HepG2 (cell line): ENCODE measurements around the gene ARFGAP2. TPM values are rescaled to one million over a fixed set of nuclear protein-coding genes. Genes with fewer than 3 reads are reported as not detected.
A peak's percentile ranks its signal among the peaks of the same experiment; 100 is the strongest.
"Not testable (repeated sequence)": the region's sequence is repeated elsewhere in the genome, so short reads cannot be mapped to it uniquely, and the experiment has no call there.

Experiments used
- ATAC-seq: fragments of 200-7000 bp; cut with Tn5 transposase; 3 replicates; pipeline ENCODE4 v1.9.1; 2020; ENCODE audit warnings: mild to moderate bottlenecking, moderate library complexity
- BruUV-seq: library from RNA; stranded (reverse); fragments of 400-500 nt; replicated peaks from 2 replicates; lab custom pipeline; 2021; lab: Mats Ljungman, UMichigan
- CTCF ChIA-PET: fragments of 300-600 bp; formaldehyde crosslinking; extraction: SDS; loops from one replicate; lab custom pipeline; 2021; ENCODE audit warnings: low total read pairs, inconsistent platforms, low intra/inter-chr PET ratio; lab: Yijun Ruan, JAX
- POLR2A ChIA-PET: fragments of 350-600 bp; sonication (Branson Sonifier 250); formaldehyde crosslinking; loops from one replicate; lab custom pipeline; 2020; ENCODE audit warnings: antibody characterized with exemption, inconsistent platforms; lab: Yijun Ruan, JAX
- DNase-seq: peaks from one replicate; pipeline ENCODE4 v3.0.0-alpha.2; 2015; ENCODE audit warnings: low spot score
- FAIRE-seq: peaks from 3 replicates; lab custom pipeline; 2011; peaks lifted over from hg19 to GRCh38; lab: Jason Lieb, UNC
- H2AFZ ChIP-seq: one replicate; pipeline ENCODE4 v1.6.1; 2011; ENCODE audit warnings: low read length, inconsistent platforms
- H3K27ac ChIP-seq: fragments of 300-600 bp; 3 replicates; pipeline ENCODE4 v1.8.0; 2011; ENCODE audit warnings: mixed run types, mild to moderate bottlenecking, mixed read lengths, low read length, inconsistent platforms; ENCODE audit not compliant: insufficient read depth; ENCODE audit errors: extremely low read length
- H3K27me3 ChIP-seq, 2 experiments: fragments of 200-600 bp in 1 of 2; 2 replicates in 1 of 2; 3 replicates in 1 of 2; pipeline versions ENCODE4 v1.6.0 to v1.8.0; 2011; ENCODE audit warnings: low read length in 2 of 2, mild to moderate bottlenecking in 2 of 2, moderate library complexity in 2 of 2, inconsistent platforms in 1 of 2; ENCODE audit not compliant: insufficient read depth in 2 of 2, control insufficient read depth in 1 of 2
- H3K36me3 ChIP-seq, 2 experiments: fragments of 200-600 bp in 1 of 2; replicated peaks in 1 of 2; 2 replicates in 1 of 2; 3 replicates in 1 of 2; pipeline versions ENCODE4 v1.5.1 to v1.8.0; 2011; ENCODE audit warnings: low read length in 2 of 2, inconsistent platforms in 1 of 2; ENCODE audit not compliant: insufficient read depth in 2 of 2, control insufficient read depth in 1 of 2
- H3K4me1 ChIP-seq: 2 replicates; pipeline ENCODE4 v1.5.1; 2012; ENCODE audit warnings: low read length, inconsistent platforms; ENCODE audit not compliant: insufficient read depth
- H3K4me2 ChIP-seq: 2 replicates; pipeline ENCODE4 v1.6.0; 2011; ENCODE audit warnings: low read depth, low read length, inconsistent platforms
- H3K4me3 ChIP-seq, 3 experiments: fragments of 200-600 bp in 1 of 3; sonication (generic), shearing (Covaris generic) in 1 of 3; replicated peaks in 1 of 3; 2 replicates each; pipeline ENCODE4 v1.5.1; 2011 to 2016; ENCODE audit warnings: low read length in 3 of 3, inconsistent platforms in 2 of 3, low read depth in 2 of 3, mild to moderate bottlenecking in 2 of 3, control low read depth in 1 of 3, mixed read lengths in 1 of 3; ENCODE audit not compliant: insufficient read depth in 1 of 3
- H3K79me2 ChIP-seq: one replicate; pipeline ENCODE4 v1.6.1; 2011; ENCODE audit warnings: low read length, inconsistent platforms; ENCODE audit not compliant: insufficient read depth
- H3K9ac ChIP-seq: 2 replicates; pipeline ENCODE4 v1.6.0; 2011; ENCODE audit warnings: mild to moderate bottlenecking, low read depth, low read length, inconsistent platforms; ENCODE audit not compliant: insufficient read depth
- H3K9me3 ChIP-seq: 2 replicates; pipeline ENCODE4 v1.5.1; 2012; ENCODE audit warnings: mild to moderate bottlenecking, low read length
- H4K20me1 ChIP-seq: 2 replicates; pipeline ENCODE4 v1.6.0; 2011; ENCODE audit warnings: inconsistent platforms, mild to moderate bottlenecking, low read length, moderate library complexity; ENCODE audit not compliant: insufficient read depth
- CBX5 ChIP-seq: sonication (generic); formaldehyde crosslinking; IDR thresholded peaks from 2 replicates; pipeline ENCODE4 v1.4.0; 2020; ENCODE audit warnings: missing genetic modification reagents, borderline replicate concordance
- EP300 ChIP-seq, 3 experiments: sonication (generic) in 1 of 3; formaldehyde crosslinking in 1 of 3; IDR thresholded peaks; 2 replicates each; pipeline versions ENCODE4 v1.5.1 to v1.6.1; 2011 to 2020; ENCODE audit warnings: low read depth in 2 of 3, low read length in 2 of 3, borderline replicate concordance in 1 of 3, improper control_type of control experiment in 1 of 3, mild to moderate bottlenecking in 1 of 3, missing genetic modification reagents in 1 of 3, moderate library complexity in 1 of 3
- FOXA1 ChIP-seq, 2 experiments: fragments of 450-650 bp in 1 of 2; sonication (generic) in 1 of 2; formaldehyde crosslinking in 1 of 2; IDR thresholded peaks; 2 replicates each; pipeline versions ENCODE4 v1.4.0 to v1.6.1; 2016 to 2020; ENCODE audit warnings: missing genetic modification reagents in 1 of 2
- GPN1 ChIP-seq: sonication (generic); formaldehyde crosslinking; IDR thresholded peaks from 2 replicates; pipeline ENCODE4 v1.5.1; 2020; ENCODE audit warnings: missing genetic modification reagents, borderline replicate concordance
- HDAC2 ChIP-seq: sonication (generic); formaldehyde crosslinking; IDR thresholded peaks from 2 replicates; pipeline ENCODE4 v1.4.0; 2020; ENCODE audit warnings: missing genetic modification reagents
- KAT8 ChIP-seq: IDR thresholded peaks from 2 replicates; pipeline ENCODE4 v1.6.1; 2016; ENCODE audit warnings: missing genetic modification reagents, missing compliant biosample characterization
- ONECUT2 ChIP-seq: sonication (generic); formaldehyde crosslinking; IDR thresholded peaks from 2 replicates; pipeline ENCODE4 v1.4.0; 2020; ENCODE audit warnings: missing genetic modification reagents
- SAP130 ChIP-seq: IDR thresholded peaks from 2 replicates; pipeline ENCODE4 v1.6.1; 2016; ENCODE audit warnings: low read depth
- SIX4 ChIP-seq: sonication (generic); formaldehyde crosslinking; IDR thresholded peaks from 2 replicates; pipeline ENCODE4 v1.4.0; 2020; ENCODE audit warnings: missing genetic modification reagents
- SMAD1 ChIP-seq: sonication (generic); formaldehyde crosslinking; IDR thresholded peaks from 2 replicates; pipeline ENCODE4 v1.4.0; 2020; ENCODE audit warnings: missing genetic modification reagents, low read depth, mild to moderate bottlenecking, borderline replicate concordance
- SOX5 ChIP-seq: IDR thresholded peaks from 2 replicates; pipeline ENCODE4 v1.6.1; 2016; ENCODE audit warnings: borderline replicate concordance
- TAF1 ChIP-seq: sonication (generic); formaldehyde crosslinking; IDR thresholded peaks from 2 replicates; pipeline ENCODE4 v1.4.0; 2020; ENCODE audit warnings: missing genetic modification reagents
- WIZ ChIP-seq: sonication (generic); formaldehyde crosslinking; IDR thresholded peaks from 2 replicates; pipeline ENCODE4 v1.5.1; 2020; ENCODE audit warnings: mild to moderate bottlenecking, missing genetic modification reagents
- ZNF292 ChIP-seq: sonication (generic); formaldehyde crosslinking; IDR thresholded peaks from 2 replicates; pipeline ENCODE4 v1.8.1; 2022; ENCODE audit warnings: mild to moderate bottlenecking, low read depth, missing genetic modification reagents, borderline replicate concordance
- ZNF501 ChIP-seq: sonication (generic); formaldehyde crosslinking; IDR thresholded peaks from 2 replicates; pipeline ENCODE4 v1.5.1; 2020; ENCODE audit warnings: mild to moderate bottlenecking, moderate library complexity, missing genetic modification reagents
- WGBS: methylation state at CpG from one replicate; pipeline ENCODE4 v1.1.6; 2017; ENCODE audit warnings: low lambda C conversion rate; 5-methylcytosine and 5-hydroxymethylcytosine counted together
- in situ Hi-C: cut with HindIII; loops from 2 replicates; pipeline ENCODE4 v1.10.0; 2017; ENCODE audit warnings: low pct_unique_long_range_greater_than_20kb; ENCODE audit not compliant: extremely low pct_ligation_motif_present
- intact Hi-C: fragments of 100-400 bp; cut with micrococcal nuclease; formaldehyde crosslinking; loops from one replicate; pipeline ENCODE4 v1.10.0; 2022; ENCODE audit not compliant: unreplicated experiment
- polyA plus RNA-seq, 8 experiments: library from polyadenylated mRNA; depleted of rRNA in 3 of 8; stranded (reverse) in 7 of 8; unstranded in 1 of 8; fragments of >200 nt; fragmentation: Illumina TruSeq in 4 of 8; extraction: Trizol in 4 of 8; gene quantifications; 2 replicates each; pipeline versions ENCODE4 v1.2.1 to v1.2.3, GENCODE V29; 2011 to 2016; ENCODE audit warnings: low read depth in 4 of 8, missing spikeins in 1 of 8, mixed read lengths in 1 of 8; ENCODE audit not compliant: insufficient read depth in 1 of 8
- total RNA-seq, 5 experiments: library from RNA; depleted of rRNA; stranded (reverse); fragments of >200 nt; fragmentation: Illumina TruSeq; extraction: Trizol; gene quantifications; 2 replicates each; pipeline ENCODE4 v1.2.3, GENCODE V29; 2016; ENCODE audit warnings: low read depth in 1 of 5
- TF ChIP-seq, protein P1 (sequence below): sonication (generic); formaldehyde crosslinking; IDR thresholded peaks from 2 replicates; pipeline ENCODE4 v1.5.1; 2020; ENCODE audit warnings: mild to moderate bottlenecking, missing genetic modification reagents, borderline replicate concordance

ARFGAP2 gene
- total and polyA plus RNA-seq, 2 of the 13 experiments (the other 11 are each of a cell fraction or from before 2014, with no cell fraction given): 32.3 to 75.3 TPM

DNA sequence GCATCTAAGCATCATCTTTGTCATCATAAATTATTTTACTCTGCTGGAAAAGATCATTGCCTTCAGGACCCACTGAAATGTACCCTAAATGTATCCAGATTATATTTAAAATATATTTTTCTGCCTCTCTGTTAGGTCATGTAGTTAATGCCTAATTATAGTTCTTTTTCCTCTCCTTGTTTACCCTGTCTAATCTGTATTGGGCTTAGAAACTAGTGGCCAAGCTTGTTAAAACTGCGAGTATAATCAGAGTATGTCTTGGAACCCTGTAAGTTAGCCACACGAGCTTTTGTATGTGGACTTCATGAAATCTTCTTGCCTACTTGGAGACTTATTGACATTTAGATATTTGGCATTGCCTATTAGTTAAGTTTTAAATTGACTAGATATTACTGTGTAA lies 55.6 kb downstream of the ARFGAP2 start (continued):
- TF ChIP-seq GPN1 (CRISPR knock-in tag): no peak
- TF ChIP-seq CBX5: no peak

DNA sequence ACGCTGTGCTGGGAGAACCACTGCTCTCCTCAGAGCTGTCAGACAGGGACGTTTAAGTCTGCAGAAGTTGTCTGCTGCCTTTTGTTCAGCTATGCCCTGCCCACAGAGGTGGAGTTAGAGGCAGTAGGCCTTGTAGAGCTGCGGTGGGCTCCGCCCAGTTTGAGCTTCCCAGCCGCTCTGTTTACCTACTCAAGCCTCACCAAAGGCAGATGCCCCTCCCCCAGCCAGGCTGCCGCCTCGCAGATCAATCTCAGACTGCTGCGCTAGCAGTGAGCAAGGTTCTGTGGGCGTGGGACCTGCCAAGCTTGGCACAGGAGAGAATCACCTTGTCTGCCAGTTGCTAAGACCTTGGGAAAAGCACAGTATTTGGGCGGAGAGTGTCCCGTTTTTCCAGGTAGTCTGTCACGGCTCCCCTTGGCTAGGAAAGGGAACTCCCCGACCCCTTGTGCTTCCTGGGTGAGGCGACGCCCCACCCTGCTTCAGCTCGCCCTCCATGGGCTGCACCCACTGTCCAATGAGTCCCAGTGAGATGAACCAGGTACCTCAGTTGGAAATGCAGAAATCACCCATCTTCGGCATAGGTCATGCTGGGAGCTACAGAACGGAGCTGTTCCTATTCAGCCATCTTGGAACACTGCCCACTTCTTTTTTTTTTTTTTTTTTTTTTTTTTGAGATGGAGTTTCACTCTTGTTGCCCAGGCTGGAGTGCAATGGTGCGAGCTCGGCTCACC lies 57.6 kb downstream of the ARFGAP2 start:
- FAIRE-seq: peak; percentile 93
- H3K4me3 ChIP-seq: peak overlapping the region; percentile 49 to 68 (median 51); a peak in 5 of 6 replicates
- BruUV-seq, H3K9me3 ChIP-seq, in situ Hi-C loops, H4K20me1 ChIP-seq, H3K79me2 ChIP-seq, CTCF ChIA-PET, H3K27me3 ChIP-seq, H3K36me3 ChIP-seq: not testable (repeated sequence)
- peak; percentile 99 for ATAC-seq
- H2AFZ ChIP-seq: peak overlapping the region; percentile 62
- 37% methylated on average over 4 of the region's 20 CpGs for WGBS
- H3K4me1 ChIP-seq: peaks cover 21% of the 10 kb centered on the region
- peak overlapping the region; percentile 59 for H3K9ac ChIP-seq
- H3K4me2 ChIP-seq: peak overlapping the region; percentile 97
- H3K27ac ChIP-seq: peak overlapping the region; percentile 54
- POLR2A ChIA-PET: interaction anchor here (0.6 to 1.6 kb wide), 6 partner anchors 21 to 202 kb away, joined by 3 to 5 read pairs (median 3); partner anchors contain the start of gene CSTPP1
- DNase-seq: peak; percentile 94
- intact Hi-C loops: loop anchor here (2.0 to 10.0 kb wide), 2 partner anchors 54 to 182 kb away; partner anchors contain the start of gene CSTPP1
- TF ChIP-seq ZNF292 (CRISPR knock-in tag) (peak; percentile 93), SOX5 (peak; percentile 31; the same call in 1 of the 2 replicates), WIZ (peak; percentile 61; the same call in 1 of the 2 replicates), FOXA1 (IDR thresholded peaks at IDR 0.05) (0 out of 2 replicates have a peak, but pooled peaks have one; percentile 9), FOXA1 (CRISPR knock-in tag; IDR thresholded peaks at IDR 0.05) (peak; percentile 92), ZNF501 (0 out of 2 replicates have a peak, but pooled peaks have one; percentile 3), SIX4 (CRISPR knock-in tag) (0 out of 2 replicates have a peak, but pooled peaks have one; percentile 23), TAF1 (CRISPR knock-in tag) (peak; percentile 37; the same call in 1 of the 2 replicates), HDAC2 (peak; percentile 62; the same call in 1 of the 2 replicates), ONECUT2 (peak; percentile 66; the same call in 1 of the 2 replicates), EP300 (IDR thresholded peaks at IDR 0.05; ENCODE audit: low read depth in 2 of 2, low read length in 2 of 2) (peak in 1 of 2 experiments; percentile 51; a peak in 1 of 4 replicates), EP300 (CRISPR knock-in tag; IDR thresholded peaks at IDR 0.05; ENCODE audit: borderline replicate concordance) (0 out of 2 replicates have a peak, but pooled peaks have one; percentile 23), SMAD1 (CRISPR knock-in tag) (0 out of 2 replicates have a peak, but pooled peaks have one; percentile 35), SAP130 (CRISPR knock-in tag) (peak; percentile 77), KAT8 (CRISPR knock-in tag) (peak; percentile 64; the same call in 1 of the 2 replicates)
- TF ChIP-seq, protein P1, sequence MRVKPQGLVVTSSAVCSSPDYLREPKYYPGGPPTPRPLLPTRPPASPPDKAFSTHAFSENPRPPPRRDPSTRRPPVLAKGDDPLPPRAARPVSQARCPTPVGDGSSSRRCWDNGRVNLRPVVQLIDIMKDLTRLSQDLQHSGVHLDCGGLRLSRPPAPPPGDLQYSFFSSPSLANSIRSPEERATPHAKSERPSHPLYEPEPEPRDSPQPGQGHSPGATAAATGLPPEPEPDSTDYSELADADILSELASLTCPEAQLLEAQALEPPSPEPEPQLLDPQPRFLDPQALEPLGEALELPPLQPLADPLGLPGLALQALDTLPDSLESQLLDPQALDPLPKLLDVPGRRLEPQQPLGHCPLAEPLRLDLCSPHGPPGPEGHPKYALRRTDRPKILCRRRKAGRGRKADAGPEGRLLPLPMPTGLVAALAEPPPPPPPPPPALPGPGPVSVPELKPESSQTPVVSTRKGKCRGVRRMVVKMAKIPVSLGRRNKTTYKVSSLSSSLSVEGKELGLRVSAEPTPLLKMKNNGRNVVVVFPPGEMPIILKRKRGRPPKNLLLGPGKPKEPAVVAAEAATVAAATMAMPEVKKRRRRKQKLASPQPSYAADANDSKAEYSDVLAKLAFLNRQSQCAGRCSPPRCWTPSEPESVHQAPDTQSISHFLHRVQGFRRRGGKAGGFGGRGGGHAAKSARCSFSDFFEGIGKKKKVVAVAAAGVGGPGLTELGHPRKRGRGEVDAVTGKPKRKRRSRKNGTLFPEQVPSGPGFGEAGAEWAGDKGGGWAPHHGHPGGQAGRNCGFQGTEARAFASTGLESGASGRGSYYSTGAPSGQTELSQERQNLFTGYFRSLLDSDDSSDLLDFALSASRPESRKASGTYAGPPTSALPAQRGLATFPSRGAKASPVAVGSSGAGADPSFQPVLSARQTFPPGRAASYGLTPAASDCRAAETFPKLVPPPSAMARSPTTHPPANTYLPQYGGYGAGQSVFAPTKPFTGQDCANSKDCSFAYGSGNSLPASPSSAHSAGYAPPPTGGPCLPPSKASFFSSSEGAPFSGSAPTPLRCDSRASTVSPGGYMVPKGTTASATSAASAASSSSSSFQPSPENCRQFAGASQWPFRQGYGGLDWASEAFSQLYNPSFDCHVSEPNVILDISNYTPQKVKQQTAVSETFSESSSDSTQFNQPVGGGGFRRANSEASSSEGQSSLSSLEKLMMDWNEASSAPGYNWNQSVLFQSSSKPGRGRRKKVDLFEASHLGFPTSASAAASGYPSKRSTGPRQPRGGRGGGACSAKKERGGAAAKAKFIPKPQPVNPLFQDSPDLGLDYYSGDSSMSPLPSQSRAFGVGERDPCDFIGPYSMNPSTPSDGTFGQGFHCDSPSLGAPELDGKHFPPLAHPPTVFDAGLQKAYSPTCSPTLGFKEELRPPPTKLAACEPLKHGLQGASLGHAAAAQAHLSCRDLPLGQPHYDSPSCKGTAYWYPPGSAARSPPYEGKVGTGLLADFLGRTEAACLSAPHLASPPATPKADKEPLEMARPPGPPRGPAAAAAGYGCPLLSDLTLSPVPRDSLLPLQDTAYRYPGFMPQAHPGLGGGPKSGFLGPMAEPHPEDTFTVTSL (CRISPR knock-in tag): peak; percentile 60; the same call in 1 of the 2 replicates
